AG09309 (cell line): ENCODE results near the gene CCBE1.

ENCODE experiments used
- DNase-seq: peaks from one replicate; pipeline ENCODE4 v3.0.0-alpha.2; 2010; ENCODE audit warnings: low read depth
- H3K4me3 ChIP-seq: 2 replicates; pipeline ENCODE4 v1.5.1; 2011; ENCODE audit warnings: mild to moderate bottlenecking, low read depth, low read length, moderate library complexity; ENCODE audit not compliant: control insufficient read depth
- CTCF ChIP-seq: IDR thresholded peaks from 2 replicates; pipeline ENCODE4 v1.5.1; 2011; ENCODE audit warnings: mild to moderate bottlenecking, low read depth, low read length, inconsistent platforms; ENCODE audit not compliant: insufficient read depth, control insufficient read depth; ENCODE audit errors: missing control alignments

Gene CCBE1

DNA sequence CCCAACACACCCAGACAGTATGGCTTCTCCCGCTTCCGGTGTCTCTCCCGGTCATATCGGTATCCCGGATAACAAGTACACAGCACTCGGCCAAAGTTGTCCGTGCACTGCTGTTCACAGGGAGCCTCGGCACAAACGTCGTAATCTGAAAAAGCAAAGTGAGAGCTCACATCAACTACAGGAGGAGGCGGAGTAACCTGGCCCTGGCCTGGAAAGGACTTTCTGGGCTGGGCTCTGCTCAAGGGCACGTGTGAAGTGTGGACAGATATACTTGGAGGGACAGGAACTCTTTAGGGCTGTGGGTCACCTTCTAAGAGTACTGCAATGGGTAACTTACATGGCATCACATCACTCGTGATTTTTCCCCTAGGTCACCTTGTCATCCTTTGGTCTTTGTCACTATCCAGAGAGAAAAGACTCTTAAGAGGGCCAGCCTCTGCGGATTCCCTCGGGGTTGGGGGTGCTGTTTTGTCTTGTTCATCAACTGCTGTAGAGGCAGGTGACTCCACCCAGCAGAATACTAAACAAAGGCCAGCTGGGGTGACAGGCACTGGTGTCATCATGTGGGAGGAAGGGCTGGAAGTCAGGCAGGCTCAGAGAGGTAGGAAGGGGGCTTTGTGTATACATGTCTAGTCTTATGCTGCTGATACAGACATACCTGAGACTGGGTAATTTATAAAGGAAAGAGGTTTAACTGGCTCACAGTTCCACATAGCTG lies 227.6 kb downstream of the CCBE1 start:
- TF ChIP-seq CTCF = no peak
- H3K4me3 ChIP-seq = no peak overlapping the region
- no peak for DNase-seq

DNA sequence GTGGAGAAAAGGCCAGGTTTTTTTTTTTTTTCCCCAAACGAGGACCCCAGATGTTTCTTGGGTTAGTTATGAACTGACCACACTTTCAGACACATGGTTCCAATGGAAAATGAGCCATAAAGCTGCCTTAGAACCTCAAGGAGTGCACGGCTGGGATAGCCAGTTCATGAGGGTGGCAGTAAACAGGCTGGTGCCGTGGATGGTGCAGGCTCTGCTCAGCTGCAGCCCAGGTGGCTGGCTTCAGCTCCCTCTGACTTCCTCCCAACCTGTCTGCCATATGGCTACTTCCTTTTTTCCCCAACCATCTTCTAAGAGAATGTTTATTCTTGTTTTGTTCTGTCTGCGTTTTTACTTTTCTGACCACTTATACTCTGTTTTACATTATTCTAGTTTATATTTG lies 228.4 kb downstream of the CCBE1 start:
- no peak overlapping the region for H3K4me3 ChIP-seq
- DNase-seq = no peak
- no peak for TF ChIP-seq CTCF

DNA sequence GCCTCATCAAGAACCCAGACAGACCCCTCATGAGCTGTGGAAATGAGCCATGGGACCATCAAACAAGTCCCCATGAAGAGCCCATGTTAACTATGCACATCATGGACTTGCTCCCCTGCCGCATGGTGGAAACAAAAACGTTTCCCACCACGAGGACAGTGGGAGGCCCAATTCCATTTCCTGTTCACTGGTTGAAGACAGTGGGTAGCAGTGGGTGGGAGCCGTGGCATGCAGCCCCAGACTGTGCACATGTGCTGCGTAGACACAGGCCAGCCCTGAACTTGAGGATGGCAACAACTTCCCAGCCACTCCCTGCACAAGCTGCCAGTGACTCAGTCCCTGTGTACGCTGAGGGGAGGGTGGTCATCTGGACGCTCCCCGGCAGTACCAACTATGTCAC lies 229.7 kb downstream of the CCBE1 start:
- no peak for TF ChIP-seq CTCF
- DNase-seq = no peak

DNA sequence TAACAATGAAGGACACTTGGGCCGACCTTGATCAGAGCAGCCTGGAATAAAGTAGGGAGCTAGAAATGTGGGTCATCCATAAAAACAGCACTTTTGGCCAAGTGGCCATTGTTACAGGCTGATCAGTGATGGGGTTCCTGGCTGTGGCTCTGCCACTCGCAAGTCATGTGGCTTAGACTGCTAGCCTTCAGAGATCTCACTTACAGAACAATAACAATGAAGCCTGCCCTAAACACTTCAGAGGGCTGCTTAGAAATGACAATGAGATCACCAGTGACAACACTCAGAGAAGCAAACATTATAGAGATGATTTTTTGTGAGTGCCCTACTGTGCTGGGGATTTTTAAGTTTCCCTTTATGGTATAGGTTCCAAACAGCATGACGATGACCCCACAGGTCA lies 230.2 kb downstream of the CCBE1 start:
- TF ChIP-seq CTCF = no peak

More for the DNA sequence above, 229.7 kb downstream of the CCBE1 start:
- no peak overlapping the region for H3K4me3 ChIP-seq

GRCh38 chr18:59464486-59464885 lies 232.7 kb downstream of the CCBE1 start:
- H3K4me3 ChIP-seq = no peak overlapping the region
- TF ChIP-seq CTCF = no peak
- DNase-seq = no peak

More for the DNA sequence above, 230.2 kb downstream of the CCBE1 start:
- DNase-seq = no peak
- no peak overlapping the region for H3K4me3 ChIP-seq

GRCh38 chr18:59461171-59461570 lies 236.1 kb downstream of the CCBE1 start:
- no peak for DNase-seq
- no peak for TF ChIP-seq CTCF
- H3K4me3 ChIP-seq = no peak overlapping the region
